HepG2 (cell line): ENCODE results near the gene MAFF. TPM values are rescaled to one million over a fixed set of nuclear protein-coding genes. Genes with fewer than 3 reads are reported as not detected.

Experiments used
- GATAD2A ChIP-seq: IDR thresholded peaks from 2 replicates; pipeline ENCODE4 v1.6.1; 2016
- GMEB1 ChIP-seq: sonication (generic); formaldehyde crosslinking; IDR thresholded peaks from 2 replicates; pipeline ENCODE4 v1.5.1; 2020; ENCODE audit warnings: missing genetic modification reagents, mild to moderate bottlenecking, borderline replicate concordance
- GTF3A ChIP-seq: sonication (generic); formaldehyde crosslinking; conservative IDR thresholded peaks from 2 replicates; pipeline ENCODE4 v1.4.0; 2020; ENCODE audit warnings: mild to moderate bottlenecking, missing genetic modification reagents
- KAT8 ChIP-seq: IDR thresholded peaks from 2 replicates; pipeline ENCODE4 v1.6.1; 2016; ENCODE audit warnings: missing genetic modification reagents, missing compliant biosample characterization
- KDM2A ChIP-seq: sonication (generic); formaldehyde crosslinking; IDR thresholded peaks from 2 replicates; pipeline ENCODE4 v1.4.0; 2020; ENCODE audit warnings: low read depth, missing genetic modification reagents, borderline replicate concordance
- MIXL1 ChIP-seq: IDR thresholded peaks from 2 replicates; pipeline ENCODE4 v1.6.1; 2016
- MLLT10 ChIP-seq: sonication (generic); formaldehyde crosslinking; IDR thresholded peaks from 2 replicates; pipeline ENCODE4 v1.4.0; 2020; ENCODE audit warnings: missing genetic modification reagents
- MYC ChIP-seq: sonication (generic); formaldehyde crosslinking; IDR thresholded peaks from 2 replicates; pipeline ENCODE4 v1.9.0; 2021; ENCODE audit warnings: missing genetic modification reagents, borderline replicate concordance
- NCOA2 ChIP-seq: sonication (generic); formaldehyde crosslinking; IDR thresholded peaks from 2 replicates; pipeline ENCODE4 v1.8.0; 2022; ENCODE audit warnings: inconsistent platforms
- RAD51 ChIP-seq: fragments of 450-650 bp; IDR thresholded peaks from 2 replicates; pipeline ENCODE4 v1.6.1; 2016; ENCODE audit warnings: borderline replicate concordance
- RFXANK ChIP-seq: IDR thresholded peaks from 2 replicates; pipeline ENCODE4 v1.6.1; 2016
- ZBTB7A ChIP-seq: sonication (generic); formaldehyde crosslinking; IDR thresholded peaks from 2 replicates; pipeline ENCODE4 v1.8.0; 2022; ENCODE audit warnings: mild to moderate bottlenecking, missing genetic modification reagents
- ZMYM4 ChIP-seq: sonication (generic); formaldehyde crosslinking; IDR thresholded peaks from 2 replicates; pipeline ENCODE4 v1.8.1; 2023; ENCODE audit warnings: mild to moderate bottlenecking, missing genetic modification reagents
- ZNF205 ChIP-seq: IDR thresholded peaks from 2 replicates; pipeline ENCODE4 v1.6.1; 2018; ENCODE audit warnings: missing biosample characterization, missing genetic modification reagents
- ZNF232 ChIP-seq: sonication (generic); formaldehyde crosslinking; IDR thresholded peaks from 2 replicates; pipeline ENCODE4 v1.4.0; 2020; ENCODE audit warnings: missing genetic modification reagents, borderline replicate concordance
- ZNF264 ChIP-seq: sonication (generic); formaldehyde crosslinking; IDR thresholded peaks from 2 replicates; pipeline ENCODE4 v1.4.0; 2020; ENCODE audit warnings: missing genetic modification reagents
- ZNF33B ChIP-seq: sonication (generic); formaldehyde crosslinking; IDR thresholded peaks from 2 replicates; pipeline ENCODE4 v1.5.1; 2020; ENCODE audit warnings: mild to moderate bottlenecking, missing genetic modification reagents
- ZNF543 ChIP-seq: sonication (generic); formaldehyde crosslinking; IDR thresholded peaks from 2 replicates; pipeline ENCODE4 v1.4.0; 2020; ENCODE audit warnings: mild to moderate bottlenecking, missing genetic modification reagents
- ZNF557 ChIP-seq: sonication (generic); formaldehyde crosslinking; IDR thresholded peaks from 2 replicates; pipeline ENCODE4 v1.4.0; 2020; ENCODE audit warnings: missing genetic modification reagents
- ZNF569 ChIP-seq: sonication (generic); formaldehyde crosslinking; IDR thresholded peaks from 2 replicates; pipeline ENCODE4 v1.5.0; 2020; ENCODE audit warnings: mild to moderate bottlenecking, missing genetic modification reagents, moderate library complexity, borderline replicate concordance
- ZNF710 ChIP-seq: sonication (generic); formaldehyde crosslinking; IDR thresholded peaks from 2 replicates; pipeline ENCODE4 v1.5.0; 2020; ENCODE audit warnings: mild to moderate bottlenecking, missing genetic modification reagents, borderline replicate concordance
- ZNF792 ChIP-seq: IDR thresholded peaks from 2 replicates; pipeline ENCODE4 v1.6.1; 2016
- ZSCAN22 ChIP-seq: sonication (generic); formaldehyde crosslinking; IDR thresholded peaks from 2 replicates; pipeline ENCODE4 v1.4.0; 2020; ENCODE audit warnings: mild to moderate bottlenecking, missing genetic modification reagents
- polyA plus RNA-seq, 8 experiments: library from polyadenylated mRNA; depleted of rRNA in 3 of 8; stranded (reverse) in 7 of 8; unstranded in 1 of 8; fragments of >200 nt; fragmentation: Illumina TruSeq in 4 of 8; extraction: Trizol in 4 of 8; gene quantifications; 2 replicates each; pipeline versions ENCODE4 v1.2.1 to v1.2.3, GENCODE V29; 2011 to 2016; ENCODE audit warnings: low read depth in 4 of 8, missing spikeins in 1 of 8, mixed read lengths in 1 of 8; ENCODE audit not compliant: insufficient read depth in 1 of 8
- total RNA-seq, 5 experiments: library from RNA; depleted of rRNA; stranded (reverse); fragments of >200 nt; fragmentation: Illumina TruSeq; extraction: Trizol; gene quantifications; 2 replicates each; pipeline ENCODE4 v1.2.3, GENCODE V29; 2016; ENCODE audit warnings: low read depth in 1 of 5
- TF ChIP-seq, protein P1 (sequence below): sonication (generic); formaldehyde crosslinking; IDR thresholded peaks from 2 replicates; pipeline ENCODE4 v1.8.0; 2022; ENCODE audit warnings: missing genetic modification reagents, mild to moderate bottlenecking, inconsistent platforms, borderline replicate concordance
- TF ChIP-seq, protein P2 (sequence below): sonication (generic); formaldehyde crosslinking; IDR thresholded peaks from 2 replicates; pipeline ENCODE4 v1.9.0; 2021; ENCODE audit warnings: missing genetic modification reagents, mild to moderate bottlenecking, borderline replicate concordance

MAFF gene
- total and polyA plus RNA-seq, 2 of the 13 experiments (the other 11 are each of a cell fraction or from before 2014, with no cell fraction given) = 5.4 to 14.3 TPM

DNA sequence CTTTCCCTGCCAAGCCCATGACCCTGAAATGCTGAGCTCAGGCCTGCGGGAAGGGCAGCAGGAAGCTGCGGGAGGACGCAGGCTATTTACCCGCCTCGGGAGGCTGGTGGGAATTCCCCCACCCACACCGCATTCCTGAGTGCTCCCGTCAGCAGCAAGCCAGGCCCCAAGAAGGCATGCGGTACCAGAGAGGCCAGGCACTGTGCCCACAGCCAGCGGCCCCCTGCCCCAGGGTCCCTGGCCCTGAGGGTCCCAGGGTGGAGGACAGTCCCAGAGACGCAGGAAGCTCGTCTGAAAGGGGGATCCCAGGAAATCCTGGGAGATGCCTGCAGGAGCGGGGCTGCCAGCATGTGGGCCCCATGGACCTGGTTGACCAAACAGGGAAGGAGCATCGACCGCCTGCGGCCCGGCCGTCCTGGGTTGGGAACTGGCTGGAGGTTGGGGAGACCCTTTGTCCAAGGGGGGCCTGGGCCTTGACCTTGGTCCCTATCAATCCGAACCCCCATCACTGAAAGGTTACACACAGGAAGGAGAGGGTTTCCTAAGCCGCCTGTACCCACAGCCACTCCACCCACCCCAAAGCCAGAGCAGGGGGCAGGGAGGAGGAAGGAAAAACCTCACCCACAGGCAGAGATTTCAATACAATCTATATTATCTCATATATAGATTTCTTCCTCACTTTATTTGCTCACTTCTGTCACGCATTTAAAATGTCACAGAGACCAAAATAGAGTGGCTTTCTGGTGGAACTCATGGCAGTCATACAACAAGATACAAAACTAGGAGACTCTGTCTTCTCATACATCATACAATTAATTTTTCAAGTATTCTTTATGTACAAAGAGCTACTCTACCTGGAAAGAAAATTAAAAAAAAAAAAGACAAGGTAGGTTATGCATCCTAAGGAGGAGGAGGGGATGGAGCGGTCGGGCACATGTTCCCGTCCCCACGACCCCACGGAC, 17.1 kb downstream of the MAFF start (continued):
- TF ChIP-seq ZMYM4 (CRISPR knock-in tag) (peak; percentile 42; the same call in 1 of the 2 replicates), KAT8 (peak; percentile 57; the same call in 1 of the 2 replicates), MYC (CRISPR knock-in tag) (peak; percentile 91), ZNF232 (peak; percentile 84; the same call in 1 of the 2 replicates), ZNF557 (CRISPR knock-in tag) (0 out of 2 replicates have a peak, but pooled peaks have one; percentile 42), MLLT10 (CRISPR knock-in tag) (no peak), ZNF792 (CRISPR knock-in tag) (peak; percentile 48; the same call in 1 of the 2 replicates), KDM2A (peak; percentile 90), NCOA2 (CRISPR knock-in tag) (peak; percentile 44; the same call in 1 of the 2 replicates), ZNF205 (no peak), ZNF543 (CRISPR knock-in tag) (peak; percentile 50), ZNF33B (no peak), GMEB1 (CRISPR knock-in tag) (peak; percentile 48; the same call in 1 of the 2 replicates), GTF3A (CRISPR knock-in tag) (no peak), RAD51 (no peak), GATAD2A (peak; percentile 85), RFXANK (CRISPR knock-in tag) (no peak), ZNF710 (CRISPR knock-in tag) (no peak), ZSCAN22 (CRISPR knock-in tag) (no peak), ZBTB7A (CRISPR knock-in tag) (0 out of 2 replicates have a peak, but pooled peaks have one; percentile 60), MIXL1 (CRISPR knock-in tag) (peak; percentile 36; the same call in 1 of the 2 replicates), ZNF264 (CRISPR knock-in tag) (peak; percentile 48; the same call in 1 of the 2 replicates), ZNF569 (CRISPR knock-in tag) (no peak)
- TF ChIP-seq, protein P1, sequence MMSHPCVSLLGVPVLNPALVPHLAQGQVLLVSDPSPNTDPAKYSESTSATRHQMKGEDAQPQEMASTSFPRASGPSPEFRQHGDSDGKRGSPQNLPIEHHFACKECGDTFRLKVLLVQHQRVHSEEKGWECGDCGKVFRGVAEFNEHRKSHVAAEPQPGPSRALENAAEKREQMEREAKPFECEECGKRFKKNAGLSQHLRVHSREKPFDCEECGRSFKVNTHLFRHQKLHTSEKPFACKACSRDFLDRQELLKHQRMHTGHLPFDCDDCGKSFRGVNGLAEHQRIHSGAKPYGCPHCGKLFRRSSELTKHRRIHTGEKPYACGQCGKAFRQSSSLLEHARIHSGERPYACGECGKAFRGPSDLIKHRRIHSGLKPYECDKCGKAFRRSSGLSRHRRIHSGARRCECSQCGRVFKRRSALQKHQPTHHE (CRISPR knock-in tag) = no peak
- TF ChIP-seq, protein P2, sequence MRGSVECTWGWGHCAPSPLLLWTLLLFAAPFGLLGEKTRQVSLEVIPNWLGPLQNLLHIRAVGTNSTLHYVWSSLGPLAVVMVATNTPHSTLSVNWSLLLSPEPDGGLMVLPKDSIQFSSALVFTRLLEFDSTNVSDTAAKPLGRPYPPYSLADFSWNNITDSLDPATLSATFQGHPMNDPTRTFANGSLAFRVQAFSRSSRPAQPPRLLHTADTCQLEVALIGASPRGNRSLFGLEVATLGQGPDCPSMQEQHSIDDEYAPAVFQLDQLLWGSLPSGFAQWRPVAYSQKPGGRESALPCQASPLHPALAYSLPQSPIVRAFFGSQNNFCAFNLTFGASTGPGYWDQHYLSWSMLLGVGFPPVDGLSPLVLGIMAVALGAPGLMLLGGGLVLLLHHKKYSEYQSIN = no peak
